IPS-15b (cell line): Measurements from ENCODE around the gene FNDC3B.

Experiments
- H3K27me3 ChIP-seq: one replicate; pipeline ENCODE4 v1.6.1; 2013; ENCODE audit warnings: low read length; ENCODE audit not compliant: control insufficient read depth, insufficient read depth
- H3K36me3 ChIP-seq: one replicate; pipeline ENCODE4 v1.6.1; 2013; ENCODE audit warnings: low read length; ENCODE audit not compliant: control insufficient read depth, insufficient read depth
- H3K4me1 ChIP-seq: one replicate; pipeline ENCODE4 v1.6.1; 2013; ENCODE audit warnings: mild to moderate bottlenecking, low read length; ENCODE audit not compliant: control insufficient read depth, insufficient read depth
- H3K4me3 ChIP-seq: one replicate; pipeline ENCODE4 v1.5.1; 2013; ENCODE audit warnings: low read depth, low read length
- H3K9ac ChIP-seq: one replicate; pipeline ENCODE4 v1.6.1; 2013; ENCODE audit warnings: low read depth, mild to moderate bottlenecking, low read length
- H3K9me3 ChIP-seq: one replicate; pipeline ENCODE4 v1.6.1; 2013; ENCODE audit warnings: mild to moderate bottlenecking, low read length; ENCODE audit not compliant: control insufficient read depth, insufficient read depth

The FNDC3B gene

DNA sequence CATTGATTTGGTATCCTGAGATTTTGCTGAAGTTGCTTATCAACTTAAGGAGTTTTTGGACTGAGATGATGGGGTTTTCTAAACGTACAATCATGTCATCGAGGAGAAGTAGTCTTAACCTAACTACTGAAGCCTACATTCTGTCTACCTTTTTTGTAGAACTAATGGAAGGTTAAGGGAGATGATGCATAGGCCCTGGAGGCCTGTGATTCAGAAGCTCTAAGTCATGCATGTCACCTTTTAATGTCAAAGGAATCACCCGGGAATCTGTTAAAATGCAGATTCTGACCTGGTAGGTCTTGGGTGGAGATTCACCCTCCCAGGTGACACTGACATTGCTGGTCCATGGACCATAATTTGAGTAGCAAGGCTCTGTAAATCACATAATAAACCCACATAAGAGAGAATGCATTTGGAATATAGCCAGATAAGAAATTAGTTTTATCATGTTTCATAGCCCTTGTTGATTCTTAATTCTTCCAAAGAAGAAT is 344.0 kb downstream of the FNDC3B start:
- no peaks in the 10 kb centered on the region for H3K27me3 ChIP-seq
- peaks cover 14% of the 10 kb centered on the region for H3K36me3 ChIP-seq
- no peak overlapping the region for H3K4me3 ChIP-seq
- no peak overlapping the region for H3K9ac ChIP-seq
- H3K4me1 ChIP-seq, result no peaks in the 10 kb centered on the region
- peaks cover 10% of the 10 kb centered on the region for H3K9me3 ChIP-seq

DNA sequence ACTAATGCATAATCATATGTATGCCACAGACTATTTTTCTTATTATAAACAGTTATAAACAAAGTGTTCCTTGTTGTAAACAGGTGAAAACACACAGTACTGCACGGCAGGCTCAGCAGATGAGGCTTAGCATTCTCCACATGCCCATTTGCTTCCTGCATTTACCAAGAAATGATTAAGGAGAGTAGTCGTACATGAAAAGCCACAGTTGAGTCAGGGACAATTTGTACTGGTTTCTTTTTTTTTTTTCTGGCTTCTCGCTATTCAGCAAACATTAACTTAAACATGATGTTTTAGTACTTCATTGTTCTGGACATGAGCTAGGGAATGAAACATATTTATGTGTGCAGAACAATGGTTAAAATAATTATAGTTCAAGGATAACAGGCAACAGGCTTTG is 345.5 kb downstream of the FNDC3B start:
- no peaks in the 10 kb centered on the region for H3K9me3 ChIP-seq
- H3K9ac ChIP-seq, result no peak overlapping the region
- no peaks in the 10 kb centered on the region for H3K36me3 ChIP-seq
- no peaks in the 10 kb centered on the region for H3K4me1 ChIP-seq
- no peaks in the 10 kb centered on the region for H3K27me3 ChIP-seq
- no peak overlapping the region for H3K4me3 ChIP-seq

- Histone ChIP-seq H3K36me3 (no peaks in the 10 kb centered on the region), H3K27me3 (no peaks in the 10 kb centered on the region), H3K4me3 (no peak overlapping the region), H3K9ac (no peak overlapping the region), H3K4me1 (no peaks in the 10 kb centered on the region), H3K9me3 (no peaks in the 10 kb centered on the region)
Measured at GRCh38 chr3:172387728-172388127, 348.4 kb downstream of the FNDC3B start.

- H3K4me1 ChIP-seq, result no peaks in the 10 kb centered on the region
- H3K9ac ChIP-seq, result no peak overlapping the region
Measured at GRCh38 chr3:172388412-172389078, 349.2 kb downstream of the FNDC3B start.

GRCh38 chr3:172390792-172391191 is 351.4 kb downstream of the FNDC3B start:
- H3K9ac ChIP-seq, result no peak overlapping the region
- no peaks in the 10 kb centered on the region for H3K36me3 ChIP-seq
- H3K27me3 ChIP-seq, result no peaks in the 10 kb centered on the region
- H3K4me3 ChIP-seq, result no peak overlapping the region
- no peaks in the 10 kb centered on the region for H3K9me3 ChIP-seq
- no peaks in the 10 kb centered on the region for H3K4me1 ChIP-seq

More at GRCh38 chr3:172388412-172389078, 349.2 kb downstream of the FNDC3B start:
- Histone ChIP-seq H3K36me3 (no peaks in the 10 kb centered on the region), H3K9me3 (no peaks in the 10 kb centered on the region), H3K27me3 (no peaks in the 10 kb centered on the region), H3K4me3 (no peak overlapping the region)

GRCh38 chr3:172391592-172392302 is 352.4 kb downstream of the FNDC3B start:
- Histone ChIP-seq H3K9ac (no peak overlapping the region), H3K4me1 (no peaks in the 10 kb centered on the region), H3K9me3 (no peaks in the 10 kb centered on the region), H3K4me3 (no peak overlapping the region), H3K27me3 (no peaks in the 10 kb centered on the region), H3K36me3 (no peaks in the 10 kb centered on the region)

DNA sequence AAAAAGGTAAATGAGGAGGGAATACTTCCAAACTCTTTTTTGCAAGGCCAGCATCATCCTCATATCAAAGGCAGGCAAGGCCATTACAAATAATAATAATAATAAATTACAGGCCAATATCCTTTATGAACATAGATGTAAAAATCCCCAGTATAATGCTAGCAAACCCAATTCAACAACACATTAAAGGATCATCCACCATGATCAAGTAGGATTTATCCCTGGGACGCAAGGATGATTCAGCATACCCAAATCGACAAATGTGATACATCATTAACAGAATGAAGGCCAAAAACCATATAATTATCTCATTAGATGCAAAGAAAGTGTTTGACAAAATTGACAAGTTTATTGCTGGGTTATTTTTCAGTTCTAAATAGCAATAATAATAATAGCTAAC is 355.3 kb downstream of the FNDC3B start:
- H3K4me1 ChIP-seq, result no peaks in the 10 kb centered on the region

GRCh38 chr3:172396400-172396799 is 357.0 kb downstream of the FNDC3B start:
- H3K27me3 ChIP-seq, result no peaks in the 10 kb centered on the region
- H3K4me1 ChIP-seq, result no peaks in the 10 kb centered on the region
- no peaks in the 10 kb centered on the region for H3K9me3 ChIP-seq
- H3K36me3 ChIP-seq, result no peaks in the 10 kb centered on the region
- H3K9ac ChIP-seq, result no peak overlapping the region
- H3K4me3 ChIP-seq, result no peak overlapping the region

More for the DNA sequence above, 355.3 kb downstream of the FNDC3B start:
- Histone ChIP-seq H3K27me3 (no peaks in the 10 kb centered on the region), H3K9me3 (no peaks in the 10 kb centered on the region), H3K36me3 (no peaks in the 10 kb centered on the region), H3K9ac (no peak overlapping the region), H3K4me3 (no peak overlapping the region)

DNA sequence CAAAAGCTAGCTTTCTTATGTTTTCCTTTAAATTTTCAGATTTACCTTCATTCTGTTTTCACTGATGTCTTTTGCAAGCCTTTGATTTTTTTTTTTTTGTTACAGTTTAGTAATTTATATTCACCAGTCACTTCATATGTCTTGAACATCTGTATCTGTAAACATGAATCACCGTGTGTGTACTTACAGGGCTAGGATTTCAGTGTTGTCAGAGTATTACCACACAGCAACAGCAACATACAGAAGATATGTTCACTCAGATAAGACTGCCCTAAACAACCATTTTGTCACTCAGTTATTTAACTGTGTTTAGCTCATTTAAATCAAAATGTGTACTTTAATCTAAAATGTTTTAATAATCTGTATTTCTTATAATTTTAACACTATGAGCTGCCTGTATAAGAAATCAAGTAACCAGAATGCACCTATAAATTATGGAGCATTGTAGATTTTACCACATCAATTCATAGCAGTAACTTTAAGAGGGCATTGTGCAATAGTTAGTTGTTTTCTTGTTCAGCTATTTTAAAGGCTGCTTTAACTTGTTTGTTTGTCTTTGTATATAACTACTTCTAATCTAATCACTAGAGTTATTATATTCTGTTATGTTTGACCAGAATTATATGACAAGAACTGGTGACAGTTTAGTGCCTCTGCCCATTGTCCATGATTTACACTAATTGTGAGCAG is 358.5 kb downstream of the FNDC3B start:
- Histone ChIP-seq H3K4me3 (no peak overlapping the region), H3K9me3 (no peaks in the 10 kb centered on the region), H3K36me3 (no peaks in the 10 kb centered on the region), H3K27me3 (no peaks in the 10 kb centered on the region), H3K4me1 (no peaks in the 10 kb centered on the region), H3K9ac (no peak overlapping the region)

GRCh38 chr3:172398484-172398883 is 359.1 kb downstream of the FNDC3B start:
- no peaks in the 10 kb centered on the region for H3K27me3 ChIP-seq
- H3K9me3 ChIP-seq, result no peaks in the 10 kb centered on the region
- no peak overlapping the region for H3K9ac ChIP-seq
- no peaks in the 10 kb centered on the region for H3K36me3 ChIP-seq
- no peaks in the 10 kb centered on the region for H3K4me1 ChIP-seq
- no peak overlapping the region for H3K4me3 ChIP-seq

GRCh38 chr3:172402090-172402489 is 362.7 kb downstream of the FNDC3B start:
- H3K27me3 ChIP-seq, result no peaks in the 10 kb centered on the region
- H3K4me3 ChIP-seq, result no peak overlapping the region
- H3K9me3 ChIP-seq, result no peaks in the 10 kb centered on the region
- no peak overlapping the region for H3K9ac ChIP-seq
- H3K4me1 ChIP-seq, result no peaks in the 10 kb centered on the region
- no peaks in the 10 kb centered on the region for H3K36me3 ChIP-seq
